Fibroblast of skin of scalp (primary cell): ENCODE measurements around the gene MISP3.

Experiments
- DNase-seq: peaks from one replicate; pipeline ENCODE4 v3.0.0-alpha.2; 2013

The MISP3 gene

GRCh38 chr19:14122924-14123323 is 50.3 kb downstream of the MISP3 start:
- no peak for DNase-seq
